Measurements from ENCODE around the gene ARID5B.

- no peak for TF ChIP-seq POLR2A (IDR thresholded peaks at IDR 0.05; ENCODE audit: low read length)
- TF ChIP-seq GATA1 (IDR thresholded peaks at IDR 0.05; ENCODE audit: low read depth, low read length) = no peak
Observed at GRCh38 chr10:62045765-62046521, 144.4 kb downstream of the ARID5B start.
